ENCODE data around the gene CYP26C1.

The CYP26C1 gene

DNA sequence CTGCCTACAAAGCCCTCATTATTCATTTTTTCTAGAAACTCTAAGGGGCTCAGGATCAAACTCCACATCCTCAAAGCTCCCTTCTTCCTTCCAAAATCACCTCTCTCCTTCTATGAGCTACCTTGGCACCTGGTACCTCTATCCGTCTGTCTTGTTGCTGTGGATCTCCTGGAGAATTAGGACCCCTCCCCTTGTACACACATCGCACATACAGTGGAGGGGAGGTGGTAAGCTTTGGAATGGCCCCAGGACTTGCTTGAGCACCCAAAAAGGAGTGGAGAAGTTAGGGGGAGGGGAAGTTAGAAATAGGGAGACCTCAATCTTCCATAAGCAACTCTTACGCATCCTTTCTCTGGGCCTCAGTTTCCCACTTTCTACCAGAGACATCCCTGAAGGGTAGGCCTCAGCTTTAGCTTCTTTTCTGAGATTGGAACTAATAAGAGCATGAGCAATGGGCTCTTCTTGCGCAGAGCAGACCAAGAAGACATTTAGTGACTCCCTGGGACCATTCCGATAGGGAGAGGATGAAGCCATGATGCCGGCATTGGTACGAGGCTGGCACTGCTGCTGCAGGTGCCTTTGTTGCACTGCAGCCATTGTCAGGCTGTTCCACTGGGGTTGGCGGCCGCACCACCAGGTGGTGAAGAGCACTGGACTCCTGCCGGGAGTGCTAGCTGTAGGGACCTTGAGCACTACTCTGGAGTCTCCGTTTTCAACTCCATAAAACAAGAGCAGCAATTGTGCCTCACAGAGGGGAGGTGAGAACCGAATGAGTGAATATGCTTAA lies 4.5 kb downstream of the CYP26C1 start:
- DNase-seq (ENCODE audit: low spot score) = no peak

DNA sequence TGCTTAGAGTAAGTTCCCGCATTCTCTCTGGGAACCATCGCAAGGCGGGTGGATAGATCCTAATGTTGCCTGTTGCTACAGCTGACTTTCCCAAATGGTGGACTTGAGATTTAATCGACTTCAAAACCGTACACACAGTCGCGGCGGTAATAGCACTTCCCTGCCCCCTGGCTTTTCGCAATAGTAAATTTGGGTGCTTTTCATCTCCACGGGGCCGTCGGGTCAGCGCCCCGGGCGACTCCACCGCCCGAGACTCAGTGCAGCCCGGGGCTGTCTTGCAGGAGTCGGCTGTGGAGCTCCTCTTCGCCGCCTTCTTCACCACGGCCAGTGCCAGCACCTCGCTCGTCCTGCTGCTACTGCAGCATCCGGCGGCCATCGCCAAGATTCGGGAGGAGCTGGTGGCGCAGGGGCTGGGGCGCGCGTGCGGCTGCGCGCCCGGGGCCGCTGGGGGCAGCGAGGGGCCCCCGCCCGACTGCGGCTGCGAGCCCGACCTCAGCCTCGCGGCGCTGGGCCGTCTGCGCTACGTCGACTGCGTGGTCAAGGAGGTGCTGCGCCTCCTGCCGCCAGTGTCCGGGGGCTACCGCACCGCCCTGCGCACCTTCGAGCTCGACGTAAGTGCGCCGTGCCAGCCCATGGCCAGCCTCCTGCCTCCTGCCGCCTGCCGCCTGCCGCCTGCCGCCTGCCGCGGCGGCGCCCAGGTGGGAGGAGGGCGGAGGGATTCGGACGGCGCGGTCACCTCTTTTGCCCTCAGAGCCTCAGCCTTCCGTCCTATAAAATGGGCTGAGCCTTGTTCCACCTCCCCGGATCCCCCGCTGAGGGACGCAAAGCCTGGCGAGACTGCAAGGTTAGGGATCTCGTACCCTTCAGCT lies 5.3 kb downstream of the CYP26C1 start:
- DNase-seq (ENCODE audit: low spot score) = no peak

DNA sequence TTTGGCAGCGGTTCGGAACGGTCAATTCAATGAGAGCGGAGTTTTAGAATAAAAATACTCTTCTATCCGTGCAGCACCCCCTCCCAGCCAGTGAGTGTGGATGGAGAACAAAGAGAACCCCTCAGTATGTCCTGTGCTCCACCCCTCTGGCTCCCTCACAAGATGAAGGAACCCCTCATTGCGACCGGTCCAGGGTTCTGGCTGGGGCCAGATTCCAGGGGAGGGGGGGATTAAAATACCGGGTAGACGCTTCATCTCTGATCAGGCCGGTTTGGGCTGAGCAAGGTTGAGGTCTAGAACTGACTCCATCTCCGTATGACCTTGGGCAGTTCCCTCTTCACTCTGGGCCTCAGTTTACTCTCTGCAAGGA lies 5.9 kb downstream of the CYP26C1 start:
- no peak for DNase-seq (ENCODE audit: low spot score)

DNA sequence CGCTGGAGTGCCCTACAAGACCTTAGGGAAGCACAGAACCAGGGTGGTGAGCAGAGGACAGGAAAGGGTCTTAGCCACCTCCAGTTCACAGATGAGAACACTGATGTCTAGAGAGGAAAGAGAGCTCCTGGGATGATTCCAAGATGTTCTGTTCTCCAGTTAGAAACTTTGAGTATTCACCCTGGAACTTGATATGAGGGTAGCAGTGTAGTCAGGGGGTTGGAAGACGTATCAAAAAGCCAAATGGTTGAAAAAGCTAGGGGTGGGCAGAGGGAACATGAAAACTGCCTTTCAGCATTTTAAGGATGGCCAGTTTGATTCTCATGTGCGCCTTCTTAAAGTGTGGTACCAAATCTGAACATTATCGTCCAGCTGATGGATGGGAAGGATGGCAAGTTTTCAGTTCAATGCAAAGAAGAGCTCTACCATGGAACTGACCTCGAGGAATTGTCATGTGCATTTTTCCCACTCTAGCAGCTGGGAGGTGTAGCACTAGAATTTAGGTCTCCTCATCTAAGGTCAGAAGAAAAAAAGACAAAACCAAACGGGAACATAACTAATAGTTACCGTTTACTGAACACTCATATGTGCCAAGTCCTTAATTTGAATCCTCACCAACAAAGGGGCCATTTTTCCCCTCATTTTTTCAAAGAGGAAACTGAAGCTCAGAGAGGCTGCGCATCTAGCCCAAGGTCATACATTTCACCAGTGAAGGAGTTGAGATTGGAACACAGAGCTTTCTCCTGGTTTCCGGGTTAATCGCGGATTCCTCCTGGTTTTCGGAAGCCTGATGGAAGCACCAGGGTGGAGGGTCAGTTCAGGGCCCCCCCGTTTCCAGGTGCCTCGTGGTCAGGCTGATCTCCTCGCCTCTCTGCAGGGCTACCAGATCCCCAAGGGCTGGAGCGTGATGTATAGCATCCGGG lies 7.1 kb downstream of the CYP26C1 start:
- DNase-seq (ENCODE audit: low spot score) = no peak

DNA sequence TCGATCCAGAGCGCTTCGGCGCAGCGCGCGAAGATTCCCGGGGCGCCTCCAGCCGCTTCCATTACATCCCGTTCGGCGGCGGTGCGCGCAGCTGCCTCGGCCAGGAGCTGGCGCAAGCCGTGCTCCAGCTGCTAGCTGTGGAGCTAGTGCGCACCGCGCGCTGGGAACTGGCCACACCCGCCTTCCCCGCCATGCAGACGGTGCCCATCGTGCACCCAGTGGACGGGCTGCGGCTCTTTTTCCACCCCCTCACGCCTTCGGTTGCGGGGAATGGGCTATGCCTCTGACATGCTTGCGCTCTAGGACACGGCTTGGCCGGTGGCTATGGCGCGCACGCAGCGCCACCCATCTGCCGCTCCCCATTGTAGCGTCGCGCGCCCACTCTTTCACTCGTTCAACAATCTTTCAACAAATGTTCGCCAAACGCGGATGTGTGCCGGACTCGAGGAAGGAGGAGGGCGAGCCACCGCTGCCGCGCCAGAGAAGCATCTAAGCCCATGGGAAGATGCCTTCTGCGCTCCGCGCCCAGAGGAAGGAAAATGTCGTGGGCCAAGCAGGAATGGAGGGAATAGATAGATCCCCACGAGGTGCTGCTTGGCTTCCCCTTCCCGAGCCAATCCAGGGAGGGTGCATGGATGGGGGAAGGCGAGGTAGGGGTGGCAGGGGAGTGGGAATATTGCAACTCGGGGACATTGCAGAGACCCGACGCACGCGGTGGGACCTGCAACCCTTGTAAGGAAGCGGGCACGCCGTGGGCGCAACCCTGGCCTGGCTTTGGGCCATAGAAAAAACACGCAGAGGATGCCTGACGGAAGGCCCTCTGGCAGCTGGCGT lies 8.0 kb downstream of the CYP26C1 start:
- no peak for DNase-seq (ENCODE audit: low spot score)

DNA sequence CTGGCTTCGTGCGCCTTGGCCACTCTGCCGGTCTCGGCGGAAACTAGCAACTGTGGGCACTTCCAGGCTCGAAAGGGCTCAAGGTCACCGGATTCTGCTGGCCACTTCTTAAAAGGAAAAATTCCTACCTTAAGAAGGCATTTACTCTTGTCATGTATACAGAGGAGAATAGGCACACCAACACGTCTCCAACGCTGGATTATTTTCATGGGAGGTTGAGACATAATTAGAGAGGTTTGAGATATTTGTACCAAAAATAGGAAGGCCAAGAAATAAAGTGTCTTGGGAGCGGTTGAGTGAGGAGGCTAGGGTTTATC lies 8.6 kb downstream of the CYP26C1 start:
- no peak for DNase-seq (ENCODE audit: low spot score)

DNA sequence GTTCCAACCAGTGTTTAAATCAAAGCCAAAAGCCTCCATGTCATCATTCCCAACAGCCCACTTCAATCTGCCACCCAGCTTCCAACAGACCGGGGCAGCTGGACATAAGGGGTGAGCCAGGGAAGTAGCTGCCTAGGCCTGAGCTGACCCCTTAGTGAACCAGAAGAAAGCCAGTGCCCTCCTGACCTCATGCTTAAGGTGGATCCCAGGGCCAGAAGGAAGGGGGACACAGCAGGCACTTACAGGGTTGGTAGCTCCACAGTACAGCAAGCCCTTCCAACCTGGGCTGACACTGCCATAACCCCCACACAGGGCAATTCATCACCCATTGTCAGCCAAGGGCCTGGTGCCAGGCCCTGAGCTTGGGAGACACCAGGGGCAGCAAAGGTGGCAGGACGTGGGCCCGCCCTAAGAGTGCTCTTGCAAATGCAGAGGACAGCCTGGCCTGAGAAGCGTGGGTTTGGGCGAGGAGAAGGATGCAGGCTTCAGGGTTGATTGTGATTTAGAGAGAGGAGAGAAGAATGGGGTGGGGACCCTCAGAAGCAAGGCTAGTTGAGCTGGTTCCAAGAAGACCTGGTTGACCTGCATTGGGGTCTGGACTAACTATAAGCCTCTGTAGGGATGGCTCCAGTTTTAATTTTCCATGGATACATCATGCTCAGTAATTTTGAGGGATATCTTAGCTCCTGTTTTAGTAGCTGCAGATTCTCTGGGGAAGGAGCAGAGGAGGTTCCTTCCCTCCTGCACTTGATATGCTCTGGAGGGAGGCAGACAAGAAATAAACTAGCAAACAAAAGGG lies 10.0 kb downstream of the CYP26C1 start:
- no peak for DNase-seq (ENCODE audit: low spot score)

DNA sequence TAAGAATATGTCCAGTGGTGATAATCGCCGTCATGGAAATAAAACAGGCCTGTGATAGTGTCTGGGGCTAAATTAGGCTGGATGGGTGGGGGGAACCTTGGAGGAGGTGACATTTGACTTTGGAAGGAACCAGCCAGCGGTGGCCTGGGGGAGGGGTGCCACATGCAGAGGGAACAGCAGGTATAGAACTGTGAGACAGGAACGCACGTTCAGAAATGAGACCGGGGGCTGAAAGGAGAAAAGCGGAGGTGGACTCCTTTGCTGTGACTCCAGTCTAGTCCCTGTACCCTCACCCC lies 10.5 kb downstream of the CYP26C1 start:
- no peak for DNase-seq (ENCODE audit: low spot score)

DNA sequence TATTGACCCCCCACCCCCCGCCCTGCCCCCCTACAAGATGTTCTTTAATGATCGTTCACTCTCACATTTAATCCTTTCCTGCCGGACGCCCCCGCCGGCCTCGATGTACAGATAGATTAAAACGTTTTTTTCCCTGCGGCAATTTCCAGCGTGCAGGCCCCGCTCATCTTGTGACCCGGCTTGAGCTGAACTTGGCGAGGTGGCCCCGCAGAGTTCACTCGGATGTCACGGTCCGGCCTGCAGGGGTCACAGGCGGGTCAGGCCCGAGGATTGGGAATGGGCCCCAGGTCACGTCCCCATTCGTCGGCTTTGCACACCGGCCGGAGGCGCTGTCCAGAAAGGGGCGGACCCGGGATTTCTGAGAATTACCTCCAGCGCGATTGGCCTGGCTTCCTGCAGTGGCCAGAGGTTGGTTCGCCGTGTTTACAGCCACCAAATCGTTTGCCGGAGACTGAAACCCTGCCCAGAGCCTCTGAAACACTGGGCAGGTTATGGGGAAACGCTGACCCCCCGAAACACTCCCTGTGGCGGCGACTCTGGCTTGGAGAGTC lies 11.2 kb downstream of the CYP26C1 start:
- DNase-seq (ENCODE audit: low spot score) = no peak

DNA sequence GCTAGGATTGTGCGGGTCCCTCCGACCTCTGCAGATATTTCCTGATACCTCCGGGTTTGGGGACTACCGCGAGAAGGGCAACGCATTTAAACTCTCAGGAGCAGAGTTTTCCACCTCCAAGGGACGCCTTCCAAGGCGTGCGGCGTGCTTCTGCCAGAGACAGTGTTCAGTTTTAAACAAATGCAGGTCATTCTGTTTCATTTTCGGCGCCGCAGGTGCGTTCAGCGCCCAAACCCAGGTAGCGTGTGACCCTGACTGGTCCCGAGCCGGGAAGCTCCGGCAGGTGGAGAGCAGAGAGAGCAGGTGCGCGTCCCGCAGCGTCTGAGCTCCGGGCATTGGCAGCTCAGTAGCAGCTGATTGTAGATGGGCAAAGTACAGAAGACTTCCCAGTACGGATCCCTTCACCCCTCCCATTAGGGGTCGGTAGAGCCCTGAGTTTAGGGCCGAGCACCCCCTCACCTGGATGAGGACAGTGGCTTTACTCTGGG lies 11.7 kb downstream of the CYP26C1 start:
- DNase-seq (ENCODE audit: low spot score) = no peak

DNA sequence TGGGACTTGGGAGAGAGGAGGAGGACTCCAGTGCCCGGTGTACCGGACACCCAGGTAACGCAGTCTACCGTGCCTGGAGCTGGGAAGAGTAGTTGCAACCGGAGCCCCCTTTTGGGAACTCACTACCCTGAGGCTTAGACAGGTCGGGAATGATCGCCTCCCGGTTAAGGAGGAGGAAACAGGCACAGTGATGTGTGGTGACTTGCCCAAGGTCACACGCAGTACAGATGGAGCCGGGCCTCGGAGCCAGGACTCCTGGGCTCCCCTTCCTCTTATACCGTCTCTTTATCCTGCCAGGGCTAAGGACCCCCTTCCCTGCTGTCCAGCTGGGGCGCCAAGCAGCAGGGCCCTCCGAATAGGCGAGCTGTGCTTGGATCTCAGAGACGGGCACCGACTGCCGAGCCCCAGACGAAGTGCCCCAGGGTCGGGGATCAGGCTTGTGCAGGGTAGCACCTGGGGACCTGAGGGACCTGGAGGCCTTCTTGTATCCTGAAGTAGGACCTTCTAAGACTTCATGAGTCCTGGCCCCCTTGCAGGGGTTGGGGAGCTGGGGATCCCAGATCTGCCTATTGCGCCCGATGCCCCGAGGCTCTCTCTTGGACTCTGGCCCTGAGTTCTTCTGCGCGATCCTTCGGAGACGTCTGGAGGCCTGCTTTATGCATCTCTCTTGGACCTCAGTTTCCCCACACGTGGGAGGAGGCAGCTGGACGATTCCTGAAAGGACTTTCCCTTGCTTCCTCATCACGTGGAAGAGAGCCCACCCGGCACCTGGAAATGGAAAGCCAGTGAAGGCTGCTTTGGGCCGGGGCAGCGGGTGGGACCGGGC lies 12.3 kb downstream of the CYP26C1 start:
- no peak for DNase-seq (ENCODE audit: low spot score)

DNA sequence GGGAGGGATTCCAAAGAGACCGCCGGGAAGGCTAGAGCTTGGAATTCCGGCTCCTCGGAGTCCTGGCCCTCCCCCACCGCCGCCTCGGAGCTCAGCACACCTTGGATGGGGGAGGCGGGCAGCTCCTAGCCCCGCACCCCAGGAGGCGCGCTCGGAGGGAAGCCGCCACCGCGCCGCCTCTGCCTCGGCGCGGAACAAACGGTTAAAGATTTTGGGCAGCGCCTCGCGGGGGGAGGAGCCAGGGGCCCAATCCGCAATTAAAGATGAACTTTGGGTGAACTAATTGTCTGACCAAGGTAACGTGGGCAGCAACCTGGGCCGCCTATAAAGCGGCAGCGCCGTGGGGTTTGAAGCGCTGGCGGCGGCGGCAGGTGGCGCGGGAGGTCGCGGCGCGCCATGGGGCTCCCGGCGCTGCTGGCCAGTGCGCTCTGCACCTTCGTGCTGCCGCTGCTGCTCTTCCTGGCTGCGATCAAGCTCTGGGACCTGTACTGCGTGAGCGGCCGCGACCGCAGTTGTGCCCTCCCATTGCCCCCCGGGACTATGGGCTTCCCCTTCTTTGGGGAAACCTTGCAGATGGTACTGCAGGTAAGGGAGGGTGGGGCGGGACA lies 13.0 kb downstream of the CYP26C1 start, which contains the start of gene CYP26A1:
Gene CYP26A1, plus strand, starts transcription at position 355 of the 608 bp plus-strand sequence. Its CDS starts 42 bp downstream, at position 397.
- DNase-seq (ENCODE audit: low spot score) = no peak

DNA sequence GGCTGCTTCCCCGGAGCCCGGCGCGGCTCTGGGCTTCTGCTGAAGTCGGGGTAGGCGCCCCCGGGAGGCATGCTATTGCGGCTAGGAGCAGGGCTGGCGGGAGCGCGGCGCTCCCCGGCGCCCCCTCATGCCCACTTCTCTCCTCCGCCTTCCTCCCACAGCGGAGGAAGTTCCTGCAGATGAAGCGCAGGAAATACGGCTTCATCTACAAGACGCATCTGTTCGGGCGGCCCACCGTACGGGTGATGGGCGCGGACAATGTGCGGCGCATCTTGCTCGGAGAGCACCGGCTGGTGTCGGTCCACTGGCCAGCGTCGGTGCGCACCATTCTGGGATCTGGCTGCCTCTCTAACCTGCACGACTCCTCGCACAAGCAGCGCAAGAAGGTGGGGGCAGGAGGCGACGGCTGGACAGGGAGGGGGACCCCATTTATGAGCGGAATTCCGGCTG lies 13.6 kb downstream of the CYP26C1 start:
- DNase-seq (ENCODE audit: low spot score) = no peak

DNA sequence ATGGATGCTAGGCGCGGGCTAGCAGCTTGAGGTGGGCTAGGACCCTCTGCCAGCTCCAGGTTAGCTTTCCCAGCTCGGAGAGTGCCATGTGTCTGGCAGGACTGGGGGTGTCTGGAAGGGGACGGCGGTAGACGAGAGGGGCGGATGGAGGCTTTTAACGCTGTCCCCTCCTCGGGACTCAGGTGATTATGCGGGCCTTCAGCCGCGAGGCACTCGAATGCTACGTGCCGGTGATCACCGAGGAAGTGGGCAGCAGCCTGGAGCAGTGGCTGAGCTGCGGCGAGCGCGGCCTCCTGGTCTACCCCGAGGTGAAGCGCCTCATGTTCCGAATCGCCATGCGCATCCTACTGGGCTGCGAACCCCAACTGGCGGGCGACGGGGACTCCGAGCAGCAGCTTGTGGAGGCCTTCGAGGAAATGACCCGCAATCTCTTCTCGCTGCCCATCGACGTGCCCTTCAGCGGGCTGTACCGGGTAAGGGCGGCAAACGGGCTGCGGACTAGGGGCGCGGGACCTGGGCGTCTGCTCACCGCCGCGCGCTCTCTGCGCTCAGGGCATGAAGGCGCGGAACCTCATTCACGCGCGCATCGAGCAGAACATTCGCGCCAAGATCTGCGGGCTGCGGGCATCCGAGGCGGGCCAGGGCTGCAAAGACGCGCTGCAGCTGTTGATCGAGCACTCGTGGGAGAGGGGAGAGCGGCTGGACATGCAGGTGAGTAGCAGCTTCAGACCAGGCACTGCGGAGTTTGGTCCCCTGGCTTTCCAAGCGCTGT lies 14.2 kb downstream of the CYP26C1 start:
- no peak for DNase-seq (ENCODE audit: low spot score)

DNA sequence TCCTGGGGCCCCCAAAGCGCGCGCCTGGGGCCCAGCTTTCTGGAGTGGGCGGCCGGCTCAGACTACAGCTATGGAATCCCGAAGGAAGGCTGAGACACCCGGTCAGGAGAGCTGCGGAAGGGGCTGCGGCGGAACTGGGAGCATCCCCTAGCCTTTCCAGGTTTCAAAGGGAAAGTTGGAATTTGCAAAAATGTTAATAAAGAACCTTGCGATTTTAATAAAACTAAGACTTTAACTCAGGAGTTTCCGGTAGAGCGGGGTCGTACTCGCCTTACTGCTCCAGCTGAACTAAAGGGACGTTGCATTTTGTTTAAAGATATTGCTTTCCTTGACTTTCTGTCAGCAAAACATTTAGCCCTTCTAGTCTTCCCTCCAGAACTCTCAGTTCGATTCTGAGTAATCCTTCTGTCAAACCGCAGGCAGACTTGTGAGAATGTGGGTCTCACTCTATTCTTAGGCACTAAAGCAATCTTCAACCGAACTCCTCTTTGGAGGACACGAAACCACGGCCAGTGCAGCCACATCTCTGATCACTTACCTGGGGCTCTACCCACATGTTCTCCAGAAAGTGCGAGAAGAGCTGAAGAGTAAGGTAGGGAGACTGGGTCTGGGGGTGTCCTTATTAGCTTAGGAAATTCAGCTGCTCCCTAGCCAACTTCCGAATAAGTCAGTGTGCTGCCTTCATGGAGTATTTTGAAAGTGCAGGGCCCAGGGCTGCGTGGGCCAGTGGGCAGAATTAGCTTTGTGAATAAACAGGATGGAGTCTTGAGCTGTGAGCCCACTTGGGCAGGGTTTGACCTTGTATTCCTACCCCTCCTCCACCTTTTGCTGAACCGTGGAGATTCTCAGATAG lies 15.0 kb downstream of the CYP26C1 start:
- no peak for DNase-seq (ENCODE audit: low spot score)

DNA sequence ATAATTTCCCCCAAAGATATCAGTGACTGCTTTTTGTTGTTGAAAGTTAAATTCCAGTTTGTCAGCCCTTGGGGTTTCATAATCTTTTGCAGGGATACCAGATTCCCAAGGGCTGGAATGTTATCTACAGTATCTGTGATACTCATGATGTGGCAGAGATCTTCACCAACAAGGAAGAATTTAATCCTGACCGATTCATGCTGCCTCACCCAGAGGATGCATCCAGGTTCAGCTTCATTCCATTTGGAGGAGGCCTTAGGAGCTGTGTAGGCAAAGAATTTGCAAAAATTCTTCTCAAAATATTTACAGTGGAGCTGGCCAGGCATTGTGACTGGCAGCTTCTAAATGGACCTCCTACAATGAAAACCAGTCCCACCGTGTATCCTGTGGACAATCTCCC lies 16.3 kb downstream of the CYP26C1 start:
- no peak for DNase-seq (ENCODE audit: low spot score)

DNA sequence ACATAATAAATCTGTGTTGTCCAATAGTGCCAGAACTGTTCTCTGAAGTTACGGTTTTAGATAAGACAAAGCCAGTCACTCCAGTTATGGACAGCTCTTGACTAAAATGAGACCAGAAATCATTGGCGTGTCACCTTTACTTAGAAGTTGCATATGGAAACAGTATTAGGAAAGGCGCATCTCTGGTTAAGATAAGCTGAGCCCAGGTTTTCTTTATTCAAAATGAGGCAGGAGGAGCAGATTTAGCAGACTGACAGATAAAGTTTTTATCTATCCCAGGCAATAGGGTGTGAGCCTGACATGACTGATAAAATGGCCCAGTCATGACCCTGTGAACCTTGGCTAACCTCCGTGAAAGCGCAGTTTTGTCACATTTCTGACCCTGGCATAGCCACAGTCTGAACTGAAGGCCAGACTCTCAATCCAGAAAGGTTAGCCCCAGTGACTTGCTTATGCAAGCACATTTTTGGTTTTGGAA lies 17.3 kb downstream of the CYP26C1 start:
- no peak for DNase-seq (ENCODE audit: low spot score)
